GM19397 (cell line): ENCODE measurements around the gene AHSA1.

ENCODE experiments used
- ATAC-seq: cut with Tn5 transposase; IDR thresholded peaks from one replicate; pipeline ENCODE4 v1.9.1; 2021; ENCODE audit warnings: mild to moderate bottlenecking, moderate library complexity; ENCODE audit not compliant: unreplicated experiment

AHSA1 gene

GRCh38 chr14:77470224-77470870, 12.5 kb downstream of the AHSA1 start:
- ATAC-seq: no peak

DNA sequence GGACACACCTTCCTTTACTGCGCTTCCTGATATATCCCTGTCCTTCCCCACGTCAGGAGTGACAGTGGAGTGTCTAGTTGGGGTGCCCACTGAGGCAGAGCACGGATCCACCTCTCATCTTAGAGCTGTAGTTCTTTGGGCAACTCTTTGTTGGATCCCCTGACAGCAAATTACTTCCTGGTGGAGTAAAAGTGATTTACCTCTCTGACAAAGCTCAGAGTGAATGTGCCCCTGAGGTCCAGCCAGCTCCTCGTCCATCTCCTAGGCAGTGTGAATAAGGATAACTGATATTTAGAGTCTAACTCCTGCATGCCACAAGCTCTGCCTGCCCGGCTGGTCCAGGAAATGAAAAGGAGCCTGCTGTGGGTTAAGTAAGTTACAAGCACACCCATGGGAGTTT, 16.0 kb downstream of the AHSA1 start:
- ATAC-seq: no peak

DNA sequence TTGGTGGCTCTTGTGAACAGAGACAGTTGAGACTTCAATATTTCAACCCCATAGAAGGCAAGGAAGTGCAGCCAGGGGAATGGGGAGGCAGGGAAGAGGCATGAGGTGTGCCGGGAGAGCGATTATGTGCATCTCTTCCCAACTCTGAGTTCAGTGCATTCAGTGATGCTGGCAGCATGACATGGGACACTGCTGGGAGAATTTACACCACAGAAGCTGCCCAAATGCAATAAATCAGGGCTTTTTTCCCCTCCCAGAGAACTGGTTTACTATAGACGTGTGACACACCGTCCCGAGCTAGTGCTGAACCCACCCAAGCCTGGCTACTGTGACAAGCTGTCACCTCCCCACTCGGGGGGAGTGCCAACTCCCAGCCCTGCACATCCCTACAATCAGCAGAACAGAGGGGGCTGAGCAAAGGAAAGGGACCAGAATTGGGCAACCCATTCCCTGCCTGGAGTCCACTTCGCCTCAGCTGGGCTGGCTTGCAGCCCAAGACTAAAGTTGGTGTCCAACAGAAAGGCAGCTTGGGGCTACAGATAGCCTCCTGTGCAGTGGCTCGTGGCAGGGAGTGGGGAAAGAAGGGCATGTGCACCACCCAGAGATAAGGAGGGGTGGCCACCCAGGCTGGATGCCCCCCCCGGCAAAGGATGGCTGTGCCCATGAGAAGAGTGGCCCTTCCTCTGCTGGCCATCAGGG, 16.7 kb downstream of the AHSA1 start:
- ATAC-seq: no peak

DNA sequence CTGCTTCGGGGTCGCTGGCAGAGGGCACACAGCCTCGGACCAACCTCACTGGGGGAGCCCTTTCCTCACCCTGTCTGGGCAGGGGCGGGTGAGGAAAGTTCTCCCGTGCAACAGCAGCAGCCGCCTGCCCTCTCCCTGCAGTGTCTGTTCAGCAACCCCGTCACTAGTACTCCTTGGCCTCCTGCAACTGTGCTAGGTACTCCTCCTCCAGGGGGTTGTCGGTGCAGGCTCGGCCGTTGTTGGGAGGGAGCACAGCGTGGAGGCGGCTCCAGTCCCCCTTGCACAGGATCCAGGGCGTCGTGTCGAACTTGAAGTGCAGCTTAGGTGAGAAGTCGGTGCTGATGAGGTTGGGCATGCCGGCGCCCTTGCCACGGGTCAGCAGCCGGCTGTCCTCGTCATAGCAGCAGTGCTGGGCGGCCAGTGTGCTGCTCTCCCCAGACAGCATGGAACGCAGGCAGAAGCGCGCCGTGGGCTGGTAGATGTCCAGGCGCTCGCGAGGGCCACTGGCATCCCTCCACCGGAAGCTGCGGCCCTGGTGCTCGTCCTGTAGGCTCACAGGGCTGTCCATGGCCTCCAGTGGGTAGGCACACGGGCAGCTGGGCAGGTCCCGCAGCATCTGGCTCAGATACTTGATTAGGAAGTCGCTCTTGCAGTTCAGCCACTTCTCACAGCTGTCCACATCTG, 17.7 kb downstream of the AHSA1 start:
- no peak for ATAC-seq

DNA sequence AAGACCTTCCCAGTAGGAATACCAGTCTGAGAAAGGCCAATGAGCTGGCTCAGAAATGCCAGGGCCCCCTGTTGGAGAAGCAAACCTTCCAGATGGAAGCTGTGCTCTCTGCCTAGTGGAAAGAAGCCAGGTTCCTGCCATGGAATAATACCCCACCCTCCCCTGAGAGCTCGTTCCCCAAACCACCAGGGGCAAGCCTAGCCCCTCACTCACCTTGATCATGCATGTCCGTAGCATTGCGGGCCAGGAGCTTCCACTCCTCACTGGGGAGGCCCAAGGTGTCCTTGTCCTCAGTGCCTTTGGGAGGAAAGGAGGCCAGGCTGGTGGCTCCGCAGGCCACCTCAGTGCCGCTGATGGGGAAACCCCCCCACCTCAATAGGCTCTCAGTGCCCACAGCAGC, 20.1 kb downstream of the AHSA1 start:
- ATAC-seq: no peak

DNA sequence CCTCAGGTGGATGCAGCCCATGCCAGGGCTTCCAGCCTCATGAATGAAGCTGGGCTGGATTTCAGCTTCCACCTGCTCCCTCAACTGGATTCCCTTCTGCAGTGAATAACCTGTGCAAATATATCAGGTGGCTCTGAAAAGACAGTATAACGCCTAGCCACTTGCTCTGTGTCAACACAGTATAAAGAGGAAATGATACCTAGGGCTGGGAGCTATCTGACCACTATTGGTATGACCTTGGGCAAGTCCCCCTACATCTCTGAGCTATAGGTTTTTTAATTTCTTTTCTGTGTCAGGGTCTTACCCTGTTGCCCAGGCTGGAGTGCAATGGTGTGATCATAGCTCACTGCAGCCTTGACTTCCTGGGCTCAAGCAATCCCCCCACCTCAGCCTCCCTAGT, 20.9 kb downstream of the AHSA1 start:
- ATAC-seq: peak; percentile 59

- ATAC-seq: no peak
These were observed 24.5 kb downstream of the AHSA1 start for GRCh38 chr14:77482422-77482821.

GRCh38 chr14:77485256-77485655, 27.4 kb downstream of the AHSA1 start:
- no peak for ATAC-seq

- no peak for ATAC-seq
These were observed 28.2 kb downstream of the AHSA1 start for GRCh38 chr14:77485901-77486678.

DNA sequence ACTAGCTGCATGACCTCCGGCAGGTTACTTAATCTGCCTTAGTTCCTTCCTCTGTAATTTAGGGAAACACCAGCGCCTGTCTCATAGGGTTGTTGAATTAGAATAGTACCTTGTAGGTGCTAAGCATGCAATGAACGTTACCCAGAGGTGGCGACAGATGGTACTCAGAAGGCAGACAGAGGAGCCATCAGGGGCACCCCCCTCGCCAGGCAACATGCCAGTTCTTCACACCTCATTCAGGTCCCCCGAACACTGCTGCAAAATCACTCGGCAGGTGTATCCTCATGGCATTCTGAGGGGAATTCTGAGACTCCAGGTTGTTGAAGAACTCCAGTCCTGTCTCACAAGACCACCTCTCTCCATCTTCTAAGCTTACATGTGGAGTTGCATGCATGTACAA, 30.7 kb downstream of the AHSA1 start:
- no peak for ATAC-seq

- ATAC-seq: no peak
These were observed 31.1 kb downstream of the AHSA1 start for GRCh38 chr14:77489041-77489440.

- ATAC-seq: no peak
These were observed 32.6 kb downstream of the AHSA1 start for GRCh38 chr14:77490347-77490986.

GRCh38 chr14:77491056-77491455, 33.2 kb downstream of the AHSA1 start:
- ATAC-seq: no peak

DNA sequence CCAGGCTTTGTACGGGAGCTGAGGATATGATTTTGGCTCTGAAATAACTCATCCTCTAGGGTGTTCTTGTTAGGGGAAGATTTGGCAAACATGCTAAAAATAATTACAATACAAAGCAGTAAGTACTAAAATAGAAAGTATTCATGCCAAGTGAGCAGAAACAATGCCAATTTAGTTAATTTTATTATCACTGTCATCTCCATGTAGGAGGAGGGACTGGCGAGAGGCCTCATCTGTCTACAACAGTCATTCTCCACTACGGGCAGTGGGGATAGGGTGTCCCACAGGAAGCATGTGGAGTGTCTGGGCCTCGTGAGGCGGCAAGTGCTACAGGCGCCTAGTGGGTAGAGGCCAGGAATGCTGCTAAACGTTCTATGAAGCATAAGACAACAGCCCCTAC, 37.4 kb downstream of the AHSA1 start:
- ATAC-seq: no peak

DNA sequence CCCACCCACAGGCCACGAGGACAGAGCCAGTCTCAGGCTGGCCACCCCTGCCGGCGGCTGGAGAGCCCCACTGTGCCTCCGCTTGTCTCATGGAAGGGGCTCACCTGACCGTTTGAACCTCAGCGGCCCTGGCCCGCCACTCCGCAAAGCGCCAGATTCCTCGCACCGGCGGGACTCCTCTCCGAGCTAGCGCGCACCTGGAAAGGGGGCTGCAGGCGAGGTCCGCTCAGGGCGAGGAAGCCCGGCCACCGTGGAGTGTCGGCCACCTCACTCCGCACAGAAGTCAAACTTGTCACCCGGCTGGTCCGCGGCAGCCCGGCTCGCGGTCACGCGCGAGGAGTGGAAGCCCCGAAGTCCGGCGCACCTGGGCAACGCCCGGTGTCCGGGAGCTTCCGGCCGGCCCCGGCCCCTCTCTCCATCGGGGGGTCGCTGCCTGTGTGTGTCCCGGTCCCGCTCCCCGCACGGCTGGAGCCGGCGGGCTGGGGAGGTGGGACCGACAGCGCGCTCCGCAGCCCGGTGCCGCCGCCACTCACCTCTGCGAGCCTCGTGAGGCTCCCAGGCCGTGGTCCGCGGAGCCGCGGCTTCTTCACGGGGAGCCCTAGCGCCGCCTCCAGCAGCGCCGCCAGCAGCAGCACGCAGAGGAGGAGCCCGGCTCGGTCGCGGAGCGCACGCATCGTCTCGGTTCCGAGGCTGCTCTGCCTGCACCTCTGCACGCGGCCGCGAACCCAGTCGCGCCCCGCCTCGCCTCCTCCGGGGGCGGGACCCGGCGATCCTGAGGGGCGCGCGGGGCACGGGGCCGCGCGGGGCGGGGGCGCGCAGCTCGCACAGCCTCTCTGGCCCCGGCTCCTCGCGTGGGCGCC, 40.5 kb downstream of the AHSA1 start, which contains the start of gene ISM2:
Gene ISM2, minus strand, starts transcription at position 697 of the 860 bp plus-strand sequence. Its CDS starts 23 bp downstream, at position 674.
- ATAC-seq: peak; percentile 68

DNA sequence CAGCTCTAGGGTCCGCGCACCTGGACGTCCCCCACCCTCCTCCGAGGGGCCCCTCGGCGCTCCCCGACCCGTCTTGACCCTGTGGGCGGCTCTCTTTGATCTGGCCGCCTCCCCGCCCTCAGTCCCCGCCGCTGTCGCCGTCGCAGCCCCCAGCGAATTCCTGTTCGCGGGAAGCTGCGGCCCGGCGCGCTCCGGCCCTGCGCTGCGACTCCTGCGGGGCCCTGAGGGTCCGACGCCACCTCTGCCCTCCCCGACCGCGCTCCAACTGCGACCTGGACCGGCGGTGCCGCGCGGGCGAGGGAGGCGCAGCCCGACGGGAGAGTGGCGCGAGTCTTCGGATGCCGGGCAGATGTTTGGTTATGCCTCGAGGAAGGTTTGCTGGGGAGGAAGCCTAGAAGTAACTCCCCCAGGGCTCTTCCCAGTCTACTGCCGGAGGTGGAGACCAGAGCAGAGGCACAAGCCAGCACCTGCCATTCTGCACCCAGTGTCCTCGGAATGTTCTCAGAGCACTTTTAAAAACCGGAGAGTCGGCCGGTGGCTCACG, 41.2 kb downstream of the AHSA1 start:
- peak; percentile 31 for ATAC-seq

- ATAC-seq: no peak
These were observed 44.4 kb downstream of the AHSA1 start for GRCh38 chr14:77502109-77502782.

- no peak for ATAC-seq
These were observed 45.2 kb downstream of the AHSA1 start for GRCh38 chr14:77503138-77503537.

GRCh38 chr14:77505031-77505430, 47.1 kb downstream of the AHSA1 start:
- ATAC-seq: no peak
